ENCODE results near the gene KCNQ4. TPM values are rescaled to one million over a fixed set of nuclear protein-coding genes. Genes with fewer than 3 reads are reported as not detected.

The KCNQ4 gene
- total and polyA plus RNA-seq, 2 donors (not counting 3 experiments of a cell fraction or from before 2014, with no cell fraction given) = 0.06 to 0.07 TPM

GRCh38 chr1:40755067-40755466 is 28.5 kb upstream of the KCNQ4 start:
- Histone ChIP-seq H3K79me2 (ENCODE audit: control insufficient read depth, insufficient read depth, low read length) (no peaks in the 10 kb centered on the region), H3K27me3 (ENCODE audit: control insufficient read depth in 2 of 2, insufficient read depth in 2 of 2, low read length in 2 of 2) (no peaks in the 10 kb centered on the region), H4K20me1 (replicated peaks; ENCODE audit: control insufficient read depth, extremely low read depth, insufficient read depth, low read length) (no peaks in the 10 kb centered on the region), H3K4me2 (ENCODE audit: insufficient read depth, low read length) (no peak overlapping the region), H3K27ac (ENCODE audit: insufficient read depth, low read depth, low read length) (no peak overlapping the region), H3K4me3 (replicated peaks in 1 of 3; ENCODE audit: insufficient read depth in 1 of 3, low read depth in 1 of 3, low read length in 3 of 3) (no peak overlapping the region), H3K9me3 (replicated peaks; ENCODE audit: control insufficient read depth, insufficient read depth, low read length) (no peaks in the 10 kb centered on the region), H3K4me1 (ENCODE audit: control insufficient read depth, extremely low read depth, insufficient read depth, low read length) (no peaks in the 10 kb centered on the region), H3K9me1 (replicated peaks; ENCODE audit: control insufficient read depth, extremely low read depth, insufficient read depth, low read length) (no peaks in the 10 kb centered on the region), H3K9ac (replicated peaks; ENCODE audit: extremely low read depth, insufficient read depth, low read length) (no peak overlapping the region), H3K36me3 (ENCODE audit: control insufficient read depth in 2 of 2, extremely low read depth in 1 of 2, insufficient read depth in 2 of 2, low read length in 2 of 2) (peaks cover 0 to 32% of the 10 kb centered on the region in 2 experiments), H2AFZ (ENCODE audit: low read depth, low read length) (no peak overlapping the region)
- no peak for FAIRE-seq
- no TSS peak for BruUV-seq (replicated peaks)
- intact Hi-C loops (cut with micrococcal nuclease) (no loop called here), dilution Hi-C loops (cut with MboI; ENCODE audit: extremely low pct_ligation_motif_present, low sequenced_read_pairs) (no loop called here)
- CTCF ChIA-PET = interaction anchor here (0.8 to 1.9 kb wide), 3 partner anchors 15 to 198 kb away, joined by 3 to 6 read pairs (median 3); no protein-coding TSS in a partner anchor
- TF ChIP-seq MAX (IDR thresholded peaks at IDR 0.05; ENCODE audit: insufficient read depth, insufficient read length) (no peak), CTCF (IDR thresholded peaks at IDR 0.05; ENCODE audit: extremely low read depth in 1 of 2, insufficient read depth in 1 of 2, low read depth in 1 of 2, low read length in 2 of 2) (no peak), POLR2AphosphoS5 (IDR thresholded peaks at IDR 0.05; ENCODE audit: insufficient read depth, low read depth, low read length) (no peak), POLR2A (IDR thresholded peaks at IDR 0.05; ENCODE audit: low read depth, low read length) (no peak), EZH2 (IDR thresholded peaks at IDR 0.05; ENCODE audit: borderline replicate concordance, low read depth, low read length, severe bottlenecking) (no peak), MYC (IDR thresholded peaks at IDR 0.05; ENCODE audit: low read depth, low read length) (no peak), JUN (IDR thresholded peaks at IDR 0.05; ENCODE audit: borderline replicate concordance, insufficient read depth, insufficient read length, low read depth) (no peak), GATA2 (IDR thresholded peaks at IDR 0.05; ENCODE audit: insufficient read depth, insufficient read length, low read depth, low read length) (no peak), FOS (IDR thresholded peaks at IDR 0.05; ENCODE audit: borderline replicate concordance, insufficient read depth, low read length) (no peak)
- POLR2A ChIA-PET = no interaction called here
- DNase-seq (ENCODE audit: low read depth, low spot score) = no peak
